CD14-positive monocyte (primary cell): ENCODE measurements around the gene CD300C. TPM values are rescaled to one million over a fixed set of nuclear protein-coding genes. Genes with fewer than 3 reads are reported as not detected.

Experiments used
- DNase-seq, 3 donors: peaks; one replicate each; pipeline ENCODE4 v3.0.0-alpha.2; 2011 to 2022
- H2AFZ ChIP-seq: 2 replicates; pipeline ENCODE4 v1.6.0; 2012; ENCODE audit warnings: mild to moderate bottlenecking, low read depth, low read length, inconsistent platforms; ENCODE audit not compliant: insufficient read depth, poor library complexity, severe bottlenecking
- H3K27ac ChIP-seq, 2 donors: 1 replicate in 1 of 2; 2 replicates in 1 of 2; pipeline ENCODE4 v1.5.1; 2012 to 2013; ENCODE audit warnings: low read length in 2 of 2, control low read depth in 1 of 2, inconsistent platforms in 1 of 2, low read depth in 1 of 2, mild to moderate bottlenecking in 1 of 2
- H3K27me3 ChIP-seq, 2 donors: one replicate each; pipeline versions ENCODE4 v1.6.0 to v1.6.1; 2011 to 2013; ENCODE audit warnings: low read length in 2 of 2; ENCODE audit not compliant: control insufficient read depth in 2 of 2, insufficient read depth in 2 of 2
- H3K36me3 ChIP-seq, 2 donors: replicated peaks in 1 of 2; 1 replicate in 1 of 2; 2 replicates in 1 of 2; pipeline versions ENCODE4 v1.5.1 to v1.6.1; 2012 to 2013; ENCODE audit warnings: low read length in 2 of 2, control low read depth in 1 of 2, inconsistent platforms in 1 of 2, mild to moderate bottlenecking in 1 of 2; ENCODE audit not compliant: insufficient read depth in 2 of 2, control insufficient read depth in 1 of 2
- H3K4me1 ChIP-seq, 2 donors: 1 replicate in 1 of 2; 2 replicates in 1 of 2; pipeline versions ENCODE4 v1.5.1 to v1.6.1; 2012 to 2013; ENCODE audit warnings: low read length in 2 of 2, control low read depth in 1 of 2, inconsistent platforms in 1 of 2, mild to moderate bottlenecking in 1 of 2, moderate library complexity in 1 of 2; ENCODE audit not compliant: insufficient read depth in 2 of 2, control insufficient read depth in 1 of 2
- H3K4me2 ChIP-seq: replicated peaks from 2 replicates; pipeline ENCODE3; 2012; ENCODE audit warnings: low read length, moderate library complexity, mild to moderate bottlenecking; ENCODE audit not compliant: poor library complexity, severe bottlenecking; ENCODE audit errors: extremely low read depth
- H3K4me3 ChIP-seq, 3 experiments: fragments of 200-600 bp in 1 of 3; sonication (generic) in 1 of 3; replicated peaks in 1 of 3; 1 replicate in 2 of 3; 2 replicates in 1 of 3; pipeline ENCODE4 v1.5.1; 2011 to 2013; ENCODE audit warnings: low read length in 3 of 3, mild to moderate bottlenecking in 3 of 3, control low read depth in 2 of 3, low read depth in 2 of 3, inconsistent platforms in 1 of 3, moderate library complexity in 1 of 3
- H3K79me2 ChIP-seq: 2 replicates; pipeline ENCODE4 v1.6.0; 2012; ENCODE audit warnings: mild to moderate bottlenecking, control low read depth, inconsistent platforms, low read length, moderate library complexity; ENCODE audit not compliant: insufficient read depth
- H3K9ac ChIP-seq: 2 replicates; pipeline ENCODE4 v1.6.0; 2017; ENCODE audit warnings: low read length, mild to moderate bottlenecking; ENCODE audit not compliant: insufficient read depth, poor library complexity, severe bottlenecking
- H3K9me3 ChIP-seq, 2 donors: replicated peaks in 1 of 2; 1 replicate in 1 of 2; 2 replicates in 1 of 2; pipeline versions ENCODE4 v1.5.1 to v1.6.1; 2012 to 2013; ENCODE audit warnings: low read length in 2 of 2, control low read depth in 1 of 2; ENCODE audit not compliant: control insufficient read depth in 1 of 2, insufficient read depth in 1 of 2
- H4K20me1 ChIP-seq: 2 replicates; pipeline ENCODE4 v1.6.0; 2012; ENCODE audit warnings: mild to moderate bottlenecking, low read length, control low read depth, moderate library complexity; ENCODE audit not compliant: insufficient read depth
- H3K27ac Mint-ChIP-seq, 7 donors: one replicate each; pipeline ENCODE4 v1.8.0; 2020; ENCODE audit warnings: mild to moderate bottlenecking in 7 of 7, mixed read lengths in 7 of 7, moderate library complexity in 6 of 7, inconsistent platforms in 2 of 7
- H3K27me3 Mint-ChIP-seq, 3 donors: one replicate each; pipeline ENCODE4 v1.8.0; 2021 to 2022; ENCODE audit warnings: low read depth in 3 of 3, mild to moderate bottlenecking in 3 of 3, mixed read lengths in 3 of 3, moderate library complexity in 3 of 3, inconsistent platforms in 1 of 3
- H3K36me3 Mint-ChIP-seq, 2 donors: one replicate each; pipeline ENCODE4 v1.8.0; 2020; ENCODE audit warnings: mixed read lengths in 2 of 2, inconsistent platforms in 1 of 2, mild to moderate bottlenecking in 1 of 2
- H3K4me1 Mint-ChIP-seq: one replicate; pipeline ENCODE4 v1.8.0; 2020; ENCODE audit warnings: mild to moderate bottlenecking, mixed read lengths
- H3K4me3 Mint-ChIP-seq, 2 donors: one replicate each; pipeline ENCODE4 v1.8.0; 2020; ENCODE audit warnings: mild to moderate bottlenecking in 2 of 2, mixed read lengths in 2 of 2, moderate library complexity in 1 of 2
- H3K9me3 Mint-ChIP-seq, 7 donors: one replicate each; pipeline ENCODE4 v1.8.0; 2020 to 2022; ENCODE audit warnings: mixed read lengths in 7 of 7, mild to moderate bottlenecking in 6 of 7, moderate library complexity in 6 of 7, inconsistent platforms in 2 of 7
- WGBS: methylation state at CpG from one replicate; pipeline ENCODE4 v1.1.5; 2013; ENCODE audit warnings: missing lambda C conversion rate; ENCODE audit not compliant: insufficient coverage; 5-methylcytosine and 5-hydroxymethylcytosine counted together
- intact Hi-C, 2 donors: fragments of 100-400 bp; cut with micrococcal nuclease; formaldehyde crosslinking; loops; one replicate each; pipeline versions ENCODE4 v1.15.0 to v1.15.1; 2023
- polyA plus RNA-seq, 3 donors: library from polyadenylated mRNA; depleted of rRNA in 1 of 3; unstranded in 2 of 3; stranded (reverse) in 1 of 3; fragments of 300-500 nt in 2 of 3; fragments of >200 nt in 1 of 3; fragmentation: Illumina TruSeq in 2 of 3; gene quantifications; 1 replicate in 2 of 3; 2 replicates in 1 of 3; pipeline ENCODE4 v1.2.3, GENCODE V29; 2012 to 2021
- TF ChIP-seq, protein P1 (sequence below): fragments of 200-600 bp; IDR thresholded peaks from one replicate; pipeline ENCODE4 v1.8.0; 2022; ENCODE audit warnings: antibody characterized with exemption, mild to moderate bottlenecking

Gene CD300C
- polyA plus RNA-seq, 3 donors: 68.3 to 141 (median 93.1) TPM

DNA sequence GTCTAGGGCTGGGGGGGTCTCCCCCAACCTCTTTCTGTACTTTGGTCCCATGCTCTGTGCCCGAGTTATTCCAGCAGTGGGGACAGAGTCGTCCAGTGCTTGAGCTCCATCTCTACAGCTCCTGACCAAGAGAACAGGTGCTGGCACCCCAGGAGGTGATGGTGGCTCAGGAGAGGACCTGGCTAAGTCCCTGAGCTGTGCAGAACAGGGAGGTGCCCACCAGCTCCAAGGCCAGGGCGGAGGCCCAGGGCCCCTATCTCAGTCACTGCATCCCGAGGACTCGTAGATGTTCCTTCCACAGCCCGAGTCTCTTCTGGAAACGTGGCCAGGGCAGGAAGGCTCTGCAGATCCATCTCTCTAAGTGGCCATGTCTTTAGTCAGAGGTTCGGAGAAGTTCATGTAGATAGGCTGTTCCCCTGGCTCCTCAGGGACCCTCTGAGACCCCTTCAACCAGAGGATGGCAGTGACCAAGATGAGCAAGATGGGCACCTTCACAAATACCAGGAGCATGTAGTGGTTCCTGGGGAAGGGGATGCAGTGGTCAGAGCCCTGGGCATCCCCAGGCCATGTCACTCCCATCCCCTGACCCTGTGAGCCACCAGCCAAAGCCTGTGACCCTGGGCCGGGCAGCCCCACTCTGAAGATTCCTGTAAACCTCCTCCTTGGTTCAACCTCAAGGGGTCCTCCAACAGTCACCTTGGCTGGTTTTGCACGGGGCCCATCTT is 23.4 kb downstream of the CD300C start:
- Mint-ChIP-seq H3K27ac (peak overlapping the region; percentile 98 to 100 (median 100)), H3K27me3 (no peaks in the 10 kb centered on the region), H3K4me3 (peak overlapping the region in 1 of 2 donors; percentile 55), H3K36me3 (peaks cover 66 to 75% of the 10 kb centered on the region in 2 donors), H3K9me3 (peaks cover 7 to 23% (median 12%) of the 10 kb centered on the region in 7 donors), H3K4me1 (peaks cover 84% of the 10 kb centered on the region)
- Histone ChIP-seq H3K27ac (peak overlapping the region; percentile 98 to 99), H3K9ac (no peak overlapping the region), H3K79me2 (peaks cover 68% of the 10 kb centered on the region), H3K9me3 (peaks cover 8 to 16% of the 10 kb centered on the region in 2 donors), H3K36me3 (peaks cover 45 to 56% of the 10 kb centered on the region in 2 donors), H3K4me3 (peak overlapping the region in 1 of 3 experiments; percentile 55), H4K20me1 (no peaks in the 10 kb centered on the region), H3K4me2 (peak overlapping the region; percentile 63), H3K27me3 (no peaks in the 10 kb centered on the region), H3K4me1 (peaks cover 84 to 87% of the 10 kb centered on the region in 2 donors), H2AFZ (no peak overlapping the region)
- DNase-seq: no peak
- 98% methylated on average over 8 of the region's 10 CpGs for WGBS
- TF ChIP-seq, protein P1, sequence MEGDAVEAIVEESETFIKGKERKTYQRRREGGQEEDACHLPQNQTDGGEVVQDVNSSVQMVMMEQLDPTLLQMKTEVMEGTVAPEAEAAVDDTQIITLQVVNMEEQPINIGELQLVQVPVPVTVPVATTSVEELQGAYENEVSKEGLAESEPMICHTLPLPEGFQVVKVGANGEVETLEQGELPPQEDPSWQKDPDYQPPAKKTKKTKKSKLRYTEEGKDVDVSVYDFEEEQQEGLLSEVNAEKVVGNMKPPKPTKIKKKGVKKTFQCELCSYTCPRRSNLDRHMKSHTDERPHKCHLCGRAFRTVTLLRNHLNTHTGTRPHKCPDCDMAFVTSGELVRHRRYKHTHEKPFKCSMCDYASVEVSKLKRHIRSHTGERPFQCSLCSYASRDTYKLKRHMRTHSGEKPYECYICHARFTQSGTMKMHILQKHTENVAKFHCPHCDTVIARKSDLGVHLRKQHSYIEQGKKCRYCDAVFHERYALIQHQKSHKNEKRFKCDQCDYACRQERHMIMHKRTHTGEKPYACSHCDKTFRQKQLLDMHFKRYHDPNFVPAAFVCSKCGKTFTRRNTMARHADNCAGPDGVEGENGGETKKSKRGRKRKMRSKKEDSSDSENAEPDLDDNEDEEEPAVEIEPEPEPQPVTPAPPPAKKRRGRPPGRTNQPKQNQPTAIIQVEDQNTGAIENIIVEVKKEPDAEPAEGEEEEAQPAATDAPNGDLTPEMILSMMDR: no peak
- intact Hi-C loops: no loop called here

DNA sequence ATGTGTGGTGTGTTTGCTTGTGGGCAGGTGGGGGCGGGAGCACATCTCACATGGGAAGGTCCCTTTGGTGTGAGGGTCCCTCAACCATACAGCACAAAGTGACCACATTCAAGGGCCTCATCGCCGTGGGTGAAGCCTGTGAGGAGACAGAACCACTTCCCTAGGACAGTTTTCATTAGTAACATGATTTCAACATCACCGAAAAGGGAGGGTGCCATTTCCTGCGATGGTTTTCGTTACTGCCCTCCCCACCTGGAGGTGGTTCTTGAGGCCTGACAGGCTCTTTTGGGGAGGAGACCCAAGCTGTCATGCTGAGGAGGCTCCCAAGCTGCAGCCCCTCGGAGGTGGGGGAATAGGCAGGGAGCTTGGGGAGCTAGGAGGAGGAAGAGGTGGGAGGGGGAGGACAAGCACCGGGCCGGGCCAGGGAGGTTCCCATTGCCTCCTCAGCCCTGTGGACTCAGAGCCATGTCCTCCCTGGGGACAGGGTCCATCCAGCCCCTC is 24.2 kb downstream of the CD300C start:
- Histone ChIP-seq H3K4me3 (peak overlapping the region in 1 of 3 experiments; percentile 55), H3K36me3 (peaks cover 41 to 48% of the 10 kb centered on the region in 2 donors), H3K4me1 (peaks cover 76 to 87% of the 10 kb centered on the region in 2 donors), H3K9me3 (peaks cover 8 to 16% of the 10 kb centered on the region in 2 donors), H3K27me3 (no peaks in the 10 kb centered on the region), H4K20me1 (no peaks in the 10 kb centered on the region), H3K4me2 (peak overlapping the region; percentile 63), H3K27ac (peak overlapping the region; percentile 98 to 99), H2AFZ (no peak overlapping the region), H3K9ac (peak overlapping the region; percentile 76), H3K79me2 (peaks cover 60% of the 10 kb centered on the region)
- intact Hi-C loops: no loop called here
- TF ChIP-seq, protein P1: no peak
- DNase-seq: peak; percentile 84 to 93 (median 89)
- no peaks in the 10 kb centered on the region for H3K27me3 Mint-ChIP-seq
- peak overlapping the region; percentile 68 to 79 for H3K4me3 Mint-ChIP-seq
- H3K36me3 Mint-ChIP-seq: peaks cover 61 to 69% of the 10 kb centered on the region in 2 donors
- H3K9me3 Mint-ChIP-seq: peaks cover 7 to 24% (median 12%) of the 10 kb centered on the region in 7 donors
- peak overlapping the region; percentile 98 to 100 (median 100) for H3K27ac Mint-ChIP-seq
- 0% methylated on average over 4 of the region's 9 CpGs for WGBS
- peaks cover 80% of the 10 kb centered on the region for H3K4me1 Mint-ChIP-seq
